Measurements from ENCODE around the gene SPRTN. TPM values are rescaled to one million over a fixed set of nuclear protein-coding genes. Genes with fewer than 3 reads are reported as not detected.

Gene SPRTN
- total and polyA plus RNA-seq, 2 of the 4 experiments (the other 2 are of a cell fraction): 6.5 to 17.4 TPM

GRCh38 chr1:231337043-231337471 lies 1.0 kb upstream of the SPRTN start:
- dilution Hi-C loops (cut with HindIII; ENCODE audit: low sequenced_read_pairs, unreplicated experiment): no loop called here
- H3K9me3 ChIP-seq (ENCODE audit: control insufficient read depth, insufficient read depth, low read length): no peaks in the 10 kb centered on the region
- H3K79me1 ChIP-seq (ENCODE audit: low read depth in 1 of 2, low read length in 2 of 2): peaks cover 3 to 42% of the 10 kb centered on the region in 2 experiments; a peak in 2 of 4 replicates
- H3K23ac ChIP-seq (ENCODE audit: low read depth, low read length): peak overlapping the region; percentile 84; the same call in 1 of the 2 replicates
- peak overlapping the region; percentile 64 for H2BK5ac ChIP-seq (ENCODE audit: low read depth, low read length, poor library complexity, severe bottlenecking)
- peak overlapping the region; percentile 92 for H2AFZ ChIP-seq (replicated peaks; ENCODE audit: low read length, poor library complexity)
- no peak overlapping the region for H3K56ac ChIP-seq (ENCODE audit: extremely low read depth, insufficient read depth, low read length)
- H3K9ac ChIP-seq (ENCODE audit: low read depth, low read length): peak overlapping the region; percentile 78
- H3K4me1 ChIP-seq (ENCODE audit: control insufficient read depth, insufficient read depth, low read length): peaks cover 7% of the 10 kb centered on the region
- peaks cover 44% of the 10 kb centered on the region for H4K20me1 ChIP-seq (ENCODE audit: insufficient read depth, low read length)
- in situ Hi-C loops (cut with MboI; ENCODE audit: low sequenced_read_pairs): no loop called here
- peak overlapping the region; percentile 94 for H3K4me2 ChIP-seq (ENCODE audit: low read depth, low read length)
- peak overlapping the region; percentile 28; the same call in 1 of the 2 replicates for H2AK5ac ChIP-seq (ENCODE audit: low read depth, low read length)
- H3K4me3 ChIP-seq (ENCODE audit: insufficient read depth, low read depth, low read length): peak overlapping the region; percentile 75
- H3K27ac ChIP-seq (ENCODE audit: insufficient read depth, low read length): peak overlapping the region; percentile 70
- peak overlapping the region in 1 of 2 experiments; percentile 86; a peak in 2 of 4 replicates for H4K8ac ChIP-seq (ENCODE audit: low read depth in 2 of 2, low read length in 2 of 2)
- CTCF ChIA-PET: interaction anchor here (0.5 kb wide), 1 partner anchor 8 kb away, joined by 3 read pairs; no protein-coding TSS in a partner anchor
- H4K5ac ChIP-seq (ENCODE audit: low read depth, low read length): no peak overlapping the region
- ATAC-seq (ENCODE audit: low read depth): peak; percentile 6
- H4K91ac ChIP-seq (ENCODE audit: insufficient read depth, low read depth, low read length): no peak overlapping the region
- H3K4ac ChIP-seq (ENCODE audit: low read depth, low read length): peak overlapping the region; percentile 83
- no peak for TF ChIP-seq CHD1 (IDR thresholded peaks at IDR 0.05; ENCODE audit: low read depth, low read length)
- TF ChIP-seq MAZ (IDR thresholded peaks at IDR 0.05; ENCODE audit: borderline replicate concordance, low read depth, low read length): no peak
- TF ChIP-seq RCOR1 (IDR thresholded peaks at IDR 0.05; ENCODE audit: insufficient replicate concordance, low read length): no peak
- TF ChIP-seq POLR2A (IDR thresholded peaks at IDR 0.05; ENCODE audit: low read depth, low read length): no peak
- TF ChIP-seq RFX5 (IDR thresholded peaks at IDR 0.05; ENCODE audit: low read depth, low read length): no peak
- TF ChIP-seq USF2 (IDR thresholded peaks at IDR 0.05; ENCODE audit: low read depth, low read length): no peak
- TF ChIP-seq MAFK (IDR thresholded peaks at IDR 0.05; ENCODE audit: low read depth, low read length): no peak
- H3K9me1 ChIP-seq (ENCODE audit: insufficient read depth, low read length): peaks cover 6% of the 10 kb centered on the region; the same call in 1 of the 2 replicates
- H2BK15ac ChIP-seq (ENCODE audit: low read depth, low read length): no peak overlapping the region
- POLR2A ChIA-PET (ENCODE audit: unreplicated experiment): no interaction called here
- H3K18ac ChIP-seq (ENCODE audit: low read depth, low read length): no peak overlapping the region
- no peak overlapping the region for H2BK20ac ChIP-seq (ENCODE audit: low read depth, low read length)
- peak overlapping the region; percentile 79 for H2AK9ac ChIP-seq (replicated peaks; ENCODE audit: low read depth, low read length, poor library complexity)
- no peak overlapping the region for H2BK120ac ChIP-seq (ENCODE audit: low read depth, low read length)
- no TSS peak for BruUV-seq (replicated peaks)
- intact Hi-C loops (cut with micrococcal nuclease): no loop called here
- no peaks in the 10 kb centered on the region for H3K27me3 ChIP-seq (ENCODE audit: control insufficient read depth, insufficient read depth, low read length)
- DNase-seq: no peak
- H3K14ac ChIP-seq (replicated peaks; ENCODE audit: low read depth, low read length): peak overlapping the region; percentile 74; the same call in 1 of the 2 replicates
- H3K36me3 ChIP-seq (ENCODE audit: control insufficient read depth, insufficient read depth, low read length): peaks cover 2% of the 10 kb centered on the region; the same call in 1 of the 2 replicates
- WGBS, 2 experiments (ENCODE audit: extremely low coverage in 2 of 2, insufficient read length in 1 of 2): 4% methylated on average over 18 of the region's 32 CpGs; no CpG with 5 or more reads in 1 of the 2 experiments
